LNCaP clone FGC (cell line): ENCODE data around the gene POGLUT3.

Source experiments
- DNase-seq: peaks from one replicate; pipeline ENCODE4 v3.0.0-alpha.2; 2011; ENCODE audit warnings: low read depth
- H3K4me3 ChIP-seq: 2 replicates; pipeline ENCODE4 v1.5.1; 2011; ENCODE audit warnings: mild to moderate bottlenecking, low read depth, low read length, control low read depth
- CTCF ChIP-seq: IDR thresholded peaks from 2 replicates; pipeline ENCODE4 v1.5.1; 2012; ENCODE audit warnings: mild to moderate bottlenecking; ENCODE audit not compliant: control insufficient read depth, insufficient read depth; ENCODE audit errors: extremely low read depth

POGLUT3 gene

GRCh38 chr11:108495326-108495725 is 2.9 kb downstream of the POGLUT3 start:
- no peak for TF ChIP-seq CTCF
- DNase-seq = no peak
- no peak overlapping the region for H3K4me3 ChIP-seq

GRCh38 chr11:108494182-108494581 is 4.0 kb downstream of the POGLUT3 start:
- DNase-seq = no peak
- no peak for TF ChIP-seq CTCF
- no peak overlapping the region for H3K4me3 ChIP-seq

GRCh38 chr11:108491936-108492335 is 6.2 kb downstream of the POGLUT3 start:
- no peak overlapping the region for H3K4me3 ChIP-seq
- no peak for TF ChIP-seq CTCF
- DNase-seq = no peak

GRCh38 chr11:108486828-108487227 is 11.4 kb downstream of the POGLUT3 start:
- no peak for TF ChIP-seq CTCF
- no peak overlapping the region for H3K4me3 ChIP-seq
- DNase-seq = no peak

GRCh38 chr11:108486331-108486730 is 11.9 kb downstream of the POGLUT3 start:
- no peak for DNase-seq
- H3K4me3 ChIP-seq = no peak overlapping the region
- no peak for TF ChIP-seq CTCF

GRCh38 chr11:108483163-108483562 is 15.0 kb downstream of the POGLUT3 start:
- no peak for DNase-seq
- TF ChIP-seq CTCF = no peak

GRCh38 chr11:108474664-108475463 is 23.3 kb downstream of the POGLUT3 start:
- no peak for TF ChIP-seq CTCF
- no peak overlapping the region for H3K4me3 ChIP-seq

More at GRCh38 chr11:108483163-108483562, 15.0 kb downstream of the POGLUT3 start:
- H3K4me3 ChIP-seq = no peak overlapping the region

More at GRCh38 chr11:108474664-108475463, 23.3 kb downstream of the POGLUT3 start:
- DNase-seq = peak; percentile 86
